HG03108 (cell line): ENCODE results near the gene BCAS1.
"Not testable (repeated sequence)": the region's sequence is repeated elsewhere in the genome, so short reads cannot be mapped to it uniquely, and the experiment has no call there.

ENCODE experiments used
- ATAC-seq: cut with Tn5 transposase; IDR thresholded peaks from one replicate; pipeline ENCODE4 v1.9.1; 2021; ENCODE audit warnings: moderate library complexity; ENCODE audit not compliant: unreplicated experiment

Gene BCAS1

GRCh38 chr20:54020868-54021267 is 49.5 kb downstream of the BCAS1 start:
- no peak for ATAC-seq

- no peak for ATAC-seq
Observed at GRCh38 chr20:54020348-54020747, 50.0 kb downstream of the BCAS1 start.

GRCh38 chr20:54019585-54019984 is 50.8 kb downstream of the BCAS1 start:
- no peak for ATAC-seq

GRCh38 chr20:54019127-54019526 is 51.3 kb downstream of the BCAS1 start:
- no peak for ATAC-seq

GRCh38 chr20:54017846-54018245 is 52.5 kb downstream of the BCAS1 start:
- peak; percentile 87 for ATAC-seq

GRCh38 chr20:54015496-54015895 is 54.9 kb downstream of the BCAS1 start:
- no peak for ATAC-seq

- no peak for ATAC-seq
Observed at GRCh38 chr20:54014293-54014926, 56.0 kb downstream of the BCAS1 start.

- ATAC-seq: no peak
Observed at GRCh38 chr20:54013471-54013870, 56.9 kb downstream of the BCAS1 start.

GRCh38 chr20:54011346-54011745 is 59.0 kb downstream of the BCAS1 start:
- ATAC-seq: no peak

- ATAC-seq: not testable (repeated sequence)
Observed at GRCh38 chr20:54006216-54006615, 64.2 kb downstream of the BCAS1 start.

GRCh38 chr20:54005524-54005923 is 64.9 kb downstream of the BCAS1 start:
- ATAC-seq: no peak

- peak; percentile 97 for ATAC-seq
Observed at GRCh38 chr20:54004445-54004844, 65.9 kb downstream of the BCAS1 start.

GRCh38 chr20:54002741-54003140 is 67.7 kb downstream of the BCAS1 start:
- ATAC-seq: no peak

- ATAC-seq: no peak
Observed at GRCh38 chr20:54002056-54002575, 68.3 kb downstream of the BCAS1 start.

GRCh38 chr20:54000914-54001313 is 69.5 kb downstream of the BCAS1 start:
- ATAC-seq: no peak

GRCh38 chr20:54000262-54000661 is 70.1 kb downstream of the BCAS1 start:
- no peak for ATAC-seq

- no peak for ATAC-seq
Observed at GRCh38 chr20:53999077-53999476, 71.3 kb downstream of the BCAS1 start.

- ATAC-seq: no peak
Observed at GRCh38 chr20:53996584-53997486, 73.6 kb downstream of the BCAS1 start.

- no peak for ATAC-seq
Observed at GRCh38 chr20:53995949-53996348, 74.4 kb downstream of the BCAS1 start.

GRCh38 chr20:53994088-53994487 is 76.3 kb downstream of the BCAS1 start:
- no peak for ATAC-seq

- no peak for ATAC-seq
Observed at GRCh38 chr20:53993310-53993709, 77.1 kb downstream of the BCAS1 start.
